GM23338 (cell line): ENCODE data around the gene REV3L. TPM values are rescaled to one million over a fixed set of nuclear protein-coding genes. Genes with fewer than 3 reads are reported as not detected.

Source experiments
- ATAC-seq: fragments of 200-7000 bp; cut with Tn5 transposase; 3 replicates; pipeline ENCODE4 v1.9.1; 2020
- DNase-seq: peaks from one replicate; pipeline ENCODE4 v3.0.0-alpha.2; 2015; ENCODE audit warnings: low spot score
- H2AFZ ChIP-seq: fragments of 200-600 bp; sonication (generic); 2 replicates; pipeline ENCODE4 v1.8.0; 2016; ENCODE audit warnings: antibody characterized with exemption, mild to moderate bottlenecking, moderate library complexity
- H3F3A ChIP-seq: fragments of 200-600 bp; sonication (generic); replicated peaks from 2 replicates; pipeline ENCODE4 v1.8.0; 2017; ENCODE audit warnings: antibody characterized with exemption, mixed run types, low read depth
- H3K27ac ChIP-seq: fragments of 200-600 bp; sonication (generic); 2 replicates; pipeline ENCODE4 v1.6.1; 2016; ENCODE audit warnings: low read depth
- H3K27me3 ChIP-seq: fragments of 200-600 bp; sonication (generic); 2 replicates; pipeline ENCODE4 v1.8.0; 2016; ENCODE audit warnings: mild to moderate bottlenecking, mixed run types, moderate library complexity; ENCODE audit not compliant: insufficient read depth
- H3K36me3 ChIP-seq: fragments of 200-600 bp; sonication (generic); 2 replicates; pipeline ENCODE4 v1.8.0; 2016; ENCODE audit warnings: mild to moderate bottlenecking; ENCODE audit not compliant: insufficient read depth
- H3K4me1 ChIP-seq: fragments of 200-600 bp; sonication (generic); 2 replicates; pipeline ENCODE4 v1.8.0; 2016; ENCODE audit warnings: mild to moderate bottlenecking, moderate library complexity; ENCODE audit not compliant: insufficient read depth
- H3K4me2 ChIP-seq: fragments of 200-600 bp; sonication (generic); 2 replicates; pipeline ENCODE4 v1.7.1; 2017; ENCODE audit warnings: mixed run types
- H3K4me3 ChIP-seq: fragments of 200-600 bp; sonication (generic); 2 replicates; pipeline ENCODE4 v1.6.1; 2016; ENCODE audit warnings: mixed run types
- H3K79me2 ChIP-seq: fragments of 200-600 bp; sonication (generic); replicated peaks from 2 replicates; pipeline ENCODE4 v1.8.0; 2017; ENCODE audit warnings: mild to moderate bottlenecking; ENCODE audit not compliant: insufficient read depth
- H3K9me2 ChIP-seq: fragments of 200-600 bp; sonication (generic); 2 replicates; pipeline ENCODE4 v1.8.0; 2017; ENCODE audit not compliant: insufficient read depth
- H4K20me1 ChIP-seq: fragments of 200-600 bp; sonication (generic); replicated peaks from 2 replicates; pipeline ENCODE4 v1.8.0; 2017; ENCODE audit warnings: mild to moderate bottlenecking; ENCODE audit not compliant: insufficient read depth
- H3K27ac Mint-ChIP-seq: 2 replicates; pipeline ENCODE4 v1.8.0; 2020; ENCODE audit warnings: inconsistent platforms, mild to moderate bottlenecking, moderate library complexity, mixed read lengths
- H3K27me3 Mint-ChIP-seq: 3 replicates; pipeline ENCODE4 v1.8.0; 2022; ENCODE audit warnings: low read depth, mild to moderate bottlenecking, moderate library complexity, mixed read lengths, inconsistent platforms; ENCODE audit not compliant: insufficient read depth, poor library complexity
- H3K36me3 Mint-ChIP-seq: 3 replicates; pipeline ENCODE4 v1.8.0; 2021; ENCODE audit warnings: low read depth, mild to moderate bottlenecking, inconsistent platforms, moderate library complexity, mixed read lengths
- H3K4me1 Mint-ChIP-seq: 3 replicates; pipeline ENCODE4 v1.8.0; 2020; ENCODE audit warnings: mild to moderate bottlenecking, inconsistent platforms, mixed read lengths
- H3K4me3 Mint-ChIP-seq: 3 replicates; pipeline ENCODE4 v1.8.0; 2021; ENCODE audit warnings: moderate library complexity, mild to moderate bottlenecking, inconsistent platforms, mixed read lengths
- H3K9me3 Mint-ChIP-seq: 3 replicates; pipeline ENCODE4 v1.8.0; 2020; ENCODE audit warnings: moderate library complexity, mild to moderate bottlenecking, inconsistent platforms, mixed read lengths
- CREB1 ChIP-seq: fragments of 250-450 bp; sonication (Bioruptor Pico); IDR thresholded peaks from 2 replicates; pipeline ENCODE4 v1.5.0; 2020; ENCODE audit warnings: low read depth, mild to moderate bottlenecking, moderate library complexity
- EZH2phosphoT487 ChIP-seq: fragments of 200-600 bp; sonication (generic); IDR thresholded peaks from one replicate; pipeline ENCODE4 v1.8.1; 2018; ENCODE audit warnings: antibody characterized with exemption; ENCODE audit not compliant: unreplicated experiment
- JUNB ChIP-seq: IDR thresholded peaks from one replicate; pipeline ENCODE4 v1.6.1; 2016; ENCODE audit warnings: antibody characterized with exemption; ENCODE audit not compliant: unreplicated experiment
- NANOG ChIP-seq: IDR thresholded peaks from 2 replicates; pipeline ENCODE4 v1.6.1; 2016; ENCODE audit warnings: antibody characterized with exemption, borderline replicate concordance
- POLR2AphosphoS5 ChIP-seq: IDR thresholded peaks from 2 replicates; pipeline ENCODE4 v1.6.1; 2016; ENCODE audit warnings: antibody characterized with exemption, low read depth
- ZNF114 ChIP-seq: fragments of 250-450 bp; sonication (Bioruptor Pico); IDR thresholded peaks from 2 replicates; pipeline ENCODE4 v1.5.0; 2020; ENCODE audit warnings: mild to moderate bottlenecking, moderate library complexity
- ZNF331 ChIP-seq: fragments of 250-450 bp; sonication (Bioruptor Pico); IDR thresholded peaks from 2 replicates; pipeline ENCODE4 v1.5.0; 2020; ENCODE audit warnings: low read depth, mild to moderate bottlenecking, moderate library complexity
- polyA plus RNA-seq: library from polyadenylated mRNA; unstranded; fragments of >200 nt; fragmentation: Nextera tagmentation; extraction: Ambion mirVana; gene quantifications from 2 replicates; pipeline ENCODE4 v1.2.1, GENCODE V29; 2016
- total RNA-seq: library from RNA; depleted of rRNA; stranded (reverse); fragments of >200 nt; shearing (Covaris generic); gene quantifications from 2 replicates; pipeline ENCODE4 v1.2.3, GENCODE V29; 2014
- TF ChIP-seq, protein P1 (sequence below): fragments of 250-450 bp; sonication (Bioruptor Pico); IDR thresholded peaks from 2 replicates; pipeline ENCODE4 v1.5.0; 2020; ENCODE audit warnings: mild to moderate bottlenecking, moderate library complexity
- TF ChIP-seq, protein P2 (sequence below): IDR thresholded peaks from 2 replicates; pipeline ENCODE4 v1.6.1; 2016; ENCODE audit warnings: antibody characterized with exemption
- TF ChIP-seq, protein P3 (sequence below): IDR thresholded peaks from one replicate; pipeline ENCODE4 v1.6.1; 2018; ENCODE audit warnings: antibody characterized with exemption; ENCODE audit not compliant: unreplicated experiment
- TF ChIP-seq, protein P4 (sequence below), 2 experiments: fragments of 200-600 bp in 1 of 2; sonication (generic) in 1 of 2; conservative IDR thresholded peaks; 2 replicates each; pipeline versions ENCODE4 v1.5.1 to v1.6.1; 2016 to 2017; ENCODE audit warnings: antibody characterized with exemption in 2 of 2, low read depth in 2 of 2, mild to moderate bottlenecking in 2 of 2, moderate library complexity in 1 of 2

Gene REV3L
- total and polyA plus RNA-seq, 2 experiments from 2014 or later, result 8.3 to 13.1 TPM

DNA sequence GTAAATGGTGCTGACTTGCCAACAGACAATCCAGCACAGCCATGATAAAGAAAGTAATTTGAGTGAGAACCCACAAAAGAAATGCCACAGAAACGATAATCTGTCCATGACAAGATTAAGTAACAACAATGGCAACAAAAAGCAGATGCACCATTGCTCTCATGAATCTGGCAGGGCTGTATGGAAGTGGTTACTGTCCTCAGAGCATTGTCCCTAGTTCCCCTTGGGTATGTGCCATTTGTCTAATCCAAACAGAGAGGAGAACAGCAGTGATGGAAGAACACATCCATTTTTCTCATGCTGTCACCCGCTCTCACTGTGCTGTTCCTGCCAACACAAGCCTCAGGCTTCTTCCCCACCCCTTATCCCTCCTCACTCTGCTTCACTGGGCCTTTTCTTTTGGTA, 65.8 kb downstream of the REV3L start:
- no peak for DNase-seq
- Histone ChIP-seq H3K27me3 (no peaks in the 10 kb centered on the region), H3K36me3 (no peaks in the 10 kb centered on the region), H3F3A (no peaks in the 10 kb centered on the region), H3K9me2 (no peaks in the 10 kb centered on the region), H3K4me2 (no peak overlapping the region), H3K4me3 (no peak overlapping the region), H2AFZ (no peak overlapping the region), H3K27ac (no peak overlapping the region), H4K20me1 (no peaks in the 10 kb centered on the region), H3K4me1 (no peaks in the 10 kb centered on the region), H3K79me2 (peaks cover 12% of the 10 kb centered on the region; the same call in 1 of the 2 replicates)
- H3K4me3 Mint-ChIP-seq, result no peak overlapping the region
- no peaks in the 10 kb centered on the region for H3K27me3 Mint-ChIP-seq
- ATAC-seq, result no peak
- no peaks in the 10 kb centered on the region for H3K9me3 Mint-ChIP-seq
- H3K36me3 Mint-ChIP-seq, result no peaks in the 10 kb centered on the region
- TF ChIP-seq POLR2AphosphoS5, result no peak
- TF ChIP-seq ZNF114 (CRISPR knock-in tag), result no peak
- no peak for TF ChIP-seq ZNF331
- TF ChIP-seq CREB1, result no peak
- TF ChIP-seq NANOG, result no peak
- no peak for TF ChIP-seq JUNB
- TF ChIP-seq, protein P1, sequence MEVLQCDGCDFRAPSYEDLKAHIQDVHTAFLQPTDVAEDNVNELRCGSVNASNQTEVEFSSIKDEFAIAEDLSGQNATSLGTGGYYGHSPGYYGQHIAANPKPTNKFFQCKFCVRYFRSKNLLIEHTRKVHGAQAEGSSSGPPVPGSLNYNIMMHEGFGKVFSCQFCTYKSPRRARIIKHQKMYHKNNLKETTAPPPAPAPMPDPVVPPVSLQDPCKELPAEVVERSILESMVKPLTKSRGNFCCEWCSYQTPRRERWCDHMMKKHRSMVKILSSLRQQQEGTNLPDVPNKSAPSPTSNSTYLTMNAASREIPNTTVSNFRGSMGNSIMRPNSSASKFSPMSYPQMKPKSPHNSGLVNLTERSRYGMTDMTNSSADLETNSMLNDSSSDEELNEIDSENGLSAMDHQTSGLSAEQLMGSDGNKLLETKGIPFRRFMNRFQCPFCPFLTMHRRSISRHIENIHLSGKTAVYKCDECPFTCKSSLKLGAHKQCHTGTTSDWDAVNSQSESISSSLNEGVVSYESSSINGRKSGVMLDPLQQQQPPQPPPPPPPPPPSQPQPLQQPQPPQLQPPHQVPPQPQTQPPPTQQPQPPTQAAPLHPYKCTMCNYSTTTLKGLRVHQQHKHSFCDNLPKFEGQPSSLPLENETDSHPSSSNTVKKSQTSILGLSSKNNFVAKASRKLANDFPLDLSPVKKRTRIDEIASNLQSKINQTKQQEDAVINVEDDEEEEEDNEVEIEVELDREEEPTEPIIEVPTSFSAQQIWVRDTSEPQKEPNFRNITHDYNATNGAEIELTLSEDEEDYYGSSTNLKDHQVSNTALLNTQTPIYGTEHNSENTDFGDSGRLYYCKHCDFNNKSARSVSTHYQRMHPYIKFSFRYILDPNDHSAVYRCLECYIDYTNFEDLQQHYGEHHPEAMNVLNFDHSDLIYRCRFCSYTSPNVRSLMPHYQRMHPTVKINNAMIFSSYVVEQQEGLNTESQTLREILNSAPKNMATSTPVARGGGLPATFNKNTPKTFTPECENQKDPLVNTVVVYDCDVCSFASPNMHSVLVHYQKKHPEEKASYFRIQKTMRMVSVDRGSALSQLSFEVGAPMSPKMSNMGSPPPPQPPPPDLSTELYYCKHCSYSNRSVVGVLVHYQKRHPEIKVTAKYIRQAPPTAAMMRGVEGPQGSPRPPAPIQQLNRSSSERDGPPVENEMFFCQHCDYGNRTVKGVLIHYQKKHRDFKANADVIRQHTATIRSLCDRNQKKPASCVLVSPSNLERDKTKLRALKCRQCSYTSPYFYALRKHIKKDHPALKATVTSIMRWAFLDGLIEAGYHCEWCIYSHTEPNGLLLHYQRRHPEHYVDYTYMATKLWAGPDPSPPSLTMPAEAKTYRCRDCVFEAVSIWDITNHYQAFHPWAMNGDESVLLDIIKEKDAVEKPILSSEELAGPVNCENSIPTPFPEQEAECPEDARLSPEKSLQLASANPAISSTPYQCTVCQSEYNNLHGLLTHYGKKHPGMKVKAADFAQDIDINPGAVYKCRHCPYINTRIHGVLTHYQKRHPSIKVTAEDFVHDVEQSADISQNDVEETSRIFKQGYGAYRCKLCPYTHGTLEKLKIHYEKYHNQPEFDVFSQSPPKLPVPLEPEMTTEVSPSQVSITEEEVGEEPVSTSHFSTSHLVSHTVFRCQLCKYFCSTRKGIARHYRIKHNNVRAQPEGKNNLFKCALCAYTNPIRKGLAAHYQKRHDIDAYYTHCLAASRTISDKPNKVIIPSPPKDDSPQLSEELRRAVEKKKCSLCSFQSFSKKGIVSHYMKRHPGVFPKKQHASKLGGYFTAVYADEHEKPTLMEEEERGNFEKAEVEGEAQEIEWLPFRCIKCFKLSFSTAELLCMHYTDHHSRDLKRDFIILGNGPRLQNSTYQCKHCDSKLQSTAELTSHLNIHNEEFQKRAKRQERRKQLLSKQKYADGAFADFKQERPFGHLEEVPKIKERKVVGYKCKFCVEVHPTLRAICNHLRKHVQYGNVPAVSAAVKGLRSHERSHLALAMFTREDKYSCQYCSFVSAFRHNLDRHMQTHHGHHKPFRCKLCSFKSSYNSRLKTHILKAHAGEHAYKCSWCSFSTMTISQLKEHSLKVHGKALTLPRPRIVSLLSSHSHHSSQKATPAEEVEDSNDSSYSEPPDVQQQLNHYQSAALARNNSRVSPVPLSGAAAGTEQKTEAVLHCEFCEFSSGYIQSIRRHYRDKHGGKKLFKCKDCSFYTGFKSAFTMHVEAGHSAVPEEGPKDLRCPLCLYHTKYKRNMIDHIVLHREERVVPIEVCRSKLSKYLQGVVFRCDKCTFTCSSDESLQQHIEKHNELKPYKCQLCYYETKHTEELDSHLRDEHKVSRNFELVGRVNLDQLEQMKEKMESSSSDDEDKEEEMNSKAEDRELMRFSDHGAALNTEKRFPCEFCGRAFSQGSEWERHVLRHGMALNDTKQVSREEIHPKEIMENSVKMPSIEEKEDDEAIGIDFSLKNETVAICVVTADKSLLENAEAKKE (CRISPR knock-in tag), result no peak
- TF ChIP-seq, protein P2, sequence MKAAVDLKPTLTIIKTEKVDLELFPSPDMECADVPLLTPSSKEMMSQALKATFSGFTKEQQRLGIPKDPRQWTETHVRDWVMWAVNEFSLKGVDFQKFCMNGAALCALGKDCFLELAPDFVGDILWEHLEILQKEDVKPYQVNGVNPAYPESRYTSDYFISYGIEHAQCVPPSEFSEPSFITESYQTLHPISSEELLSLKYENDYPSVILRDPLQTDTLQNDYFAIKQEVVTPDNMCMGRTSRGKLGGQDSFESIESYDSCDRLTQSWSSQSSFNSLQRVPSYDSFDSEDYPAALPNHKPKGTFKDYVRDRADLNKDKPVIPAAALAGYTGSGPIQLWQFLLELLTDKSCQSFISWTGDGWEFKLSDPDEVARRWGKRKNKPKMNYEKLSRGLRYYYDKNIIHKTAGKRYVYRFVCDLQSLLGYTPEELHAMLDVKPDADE, result no peak
- TF ChIP-seq, protein P3, sequence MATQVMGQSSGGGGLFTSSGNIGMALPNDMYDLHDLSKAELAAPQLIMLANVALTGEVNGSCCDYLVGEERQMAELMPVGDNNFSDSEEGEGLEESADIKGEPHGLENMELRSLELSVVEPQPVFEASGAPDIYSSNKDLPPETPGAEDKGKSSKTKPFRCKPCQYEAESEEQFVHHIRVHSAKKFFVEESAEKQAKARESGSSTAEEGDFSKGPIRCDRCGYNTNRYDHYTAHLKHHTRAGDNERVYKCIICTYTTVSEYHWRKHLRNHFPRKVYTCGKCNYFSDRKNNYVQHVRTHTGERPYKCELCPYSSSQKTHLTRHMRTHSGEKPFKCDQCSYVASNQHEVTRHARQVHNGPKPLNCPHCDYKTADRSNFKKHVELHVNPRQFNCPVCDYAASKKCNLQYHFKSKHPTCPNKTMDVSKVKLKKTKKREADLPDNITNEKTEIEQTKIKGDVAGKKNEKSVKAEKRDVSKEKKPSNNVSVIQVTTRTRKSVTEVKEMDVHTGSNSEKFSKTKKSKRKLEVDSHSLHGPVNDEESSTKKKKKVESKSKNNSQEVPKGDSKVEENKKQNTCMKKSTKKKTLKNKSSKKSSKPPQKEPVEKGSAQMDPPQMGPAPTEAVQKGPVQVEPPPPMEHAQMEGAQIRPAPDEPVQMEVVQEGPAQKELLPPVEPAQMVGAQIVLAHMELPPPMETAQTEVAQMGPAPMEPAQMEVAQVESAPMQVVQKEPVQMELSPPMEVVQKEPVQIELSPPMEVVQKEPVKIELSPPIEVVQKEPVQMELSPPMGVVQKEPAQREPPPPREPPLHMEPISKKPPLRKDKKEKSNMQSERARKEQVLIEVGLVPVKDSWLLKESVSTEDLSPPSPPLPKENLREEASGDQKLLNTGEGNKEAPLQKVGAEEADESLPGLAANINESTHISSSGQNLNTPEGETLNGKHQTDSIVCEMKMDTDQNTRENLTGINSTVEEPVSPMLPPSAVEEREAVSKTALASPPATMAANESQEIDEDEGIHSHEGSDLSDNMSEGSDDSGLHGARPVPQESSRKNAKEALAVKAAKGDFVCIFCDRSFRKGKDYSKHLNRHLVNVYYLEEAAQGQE, result no peak
- TF ChIP-seq EZH2phosphoT487, result no peak
- TF ChIP-seq, protein P4, sequence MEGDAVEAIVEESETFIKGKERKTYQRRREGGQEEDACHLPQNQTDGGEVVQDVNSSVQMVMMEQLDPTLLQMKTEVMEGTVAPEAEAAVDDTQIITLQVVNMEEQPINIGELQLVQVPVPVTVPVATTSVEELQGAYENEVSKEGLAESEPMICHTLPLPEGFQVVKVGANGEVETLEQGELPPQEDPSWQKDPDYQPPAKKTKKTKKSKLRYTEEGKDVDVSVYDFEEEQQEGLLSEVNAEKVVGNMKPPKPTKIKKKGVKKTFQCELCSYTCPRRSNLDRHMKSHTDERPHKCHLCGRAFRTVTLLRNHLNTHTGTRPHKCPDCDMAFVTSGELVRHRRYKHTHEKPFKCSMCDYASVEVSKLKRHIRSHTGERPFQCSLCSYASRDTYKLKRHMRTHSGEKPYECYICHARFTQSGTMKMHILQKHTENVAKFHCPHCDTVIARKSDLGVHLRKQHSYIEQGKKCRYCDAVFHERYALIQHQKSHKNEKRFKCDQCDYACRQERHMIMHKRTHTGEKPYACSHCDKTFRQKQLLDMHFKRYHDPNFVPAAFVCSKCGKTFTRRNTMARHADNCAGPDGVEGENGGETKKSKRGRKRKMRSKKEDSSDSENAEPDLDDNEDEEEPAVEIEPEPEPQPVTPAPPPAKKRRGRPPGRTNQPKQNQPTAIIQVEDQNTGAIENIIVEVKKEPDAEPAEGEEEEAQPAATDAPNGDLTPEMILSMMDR (conservative IDR thresholded peaks at IDR 0.05; ENCODE audit: low read depth in 2 of 2), result no peak
- H3K4me1 Mint-ChIP-seq, result peaks cover 5% of the 10 kb centered on the region; the same call in 2 of the 3 replicates
- H3K27ac Mint-ChIP-seq, result no peak overlapping the region
